ENCODE data around the gene BAIAP3.
"Not testable (repeated sequence)": the region's sequence is repeated elsewhere in the genome, so short reads cannot be mapped to it uniquely, and the experiment has no call there.

The BAIAP3 gene

DNA sequence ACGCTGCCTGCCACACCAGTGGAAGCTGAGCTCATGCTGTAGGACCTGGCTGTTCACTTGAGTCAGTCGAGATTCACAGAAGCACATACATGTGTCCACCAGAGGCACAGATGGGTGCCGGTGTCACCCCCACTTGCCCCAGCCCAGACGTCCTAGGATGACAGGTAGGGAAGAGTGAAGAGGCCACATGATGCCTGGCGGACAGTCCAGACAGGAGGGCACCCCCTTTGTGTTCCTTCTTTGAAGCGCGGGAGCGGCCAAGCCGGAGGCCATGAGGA, 15.2 kb upstream of the BAIAP3 start:
- DNase-seq (ENCODE audit: low read depth in 2 of 2): no peak

DNA sequence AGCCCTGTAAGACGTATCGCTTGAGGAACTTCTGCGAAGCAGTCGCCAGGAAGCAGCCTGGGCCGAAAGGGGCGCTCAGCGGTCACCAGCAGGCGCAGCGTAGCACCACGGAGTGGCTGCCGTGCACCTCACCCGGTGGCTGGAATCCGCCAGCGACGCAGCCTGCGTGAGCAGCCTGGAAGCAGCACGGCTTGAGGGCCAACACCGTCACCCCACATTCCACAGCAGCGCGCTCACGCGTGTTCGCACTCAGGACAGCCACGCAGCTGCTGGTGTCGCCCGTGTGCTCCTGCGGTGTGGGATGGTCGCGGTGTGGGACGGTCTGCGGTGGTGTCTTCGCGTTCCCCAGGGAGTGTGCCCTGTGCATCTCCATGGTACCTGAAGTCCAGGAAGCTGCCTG, 14.4 kb upstream of the BAIAP3 start:
- DNase-seq (ENCODE audit: low read depth in 2 of 2): no peak

DNA sequence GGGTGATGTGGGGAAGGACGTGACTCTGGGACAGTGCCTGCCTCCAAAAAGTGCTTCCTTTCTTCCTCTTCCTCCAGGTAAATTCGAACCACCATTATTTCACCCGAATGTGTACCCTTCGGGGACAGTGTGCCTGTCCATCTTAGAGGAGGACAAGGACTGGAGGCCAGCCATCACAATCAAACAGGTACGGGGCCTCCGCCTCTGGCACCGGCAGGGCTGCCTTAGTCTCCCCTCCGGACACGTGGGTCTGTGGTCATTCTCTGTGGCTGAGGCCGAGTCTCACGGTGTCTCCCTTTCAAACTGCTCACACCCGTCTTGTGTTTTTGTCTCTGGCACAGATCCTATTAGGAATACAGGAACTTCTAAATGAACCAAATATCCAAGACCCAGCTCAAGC, 13.3 kb upstream of the BAIAP3 start:
- no peak for DNase-seq (ENCODE audit: low read depth in 2 of 2)

DNA sequence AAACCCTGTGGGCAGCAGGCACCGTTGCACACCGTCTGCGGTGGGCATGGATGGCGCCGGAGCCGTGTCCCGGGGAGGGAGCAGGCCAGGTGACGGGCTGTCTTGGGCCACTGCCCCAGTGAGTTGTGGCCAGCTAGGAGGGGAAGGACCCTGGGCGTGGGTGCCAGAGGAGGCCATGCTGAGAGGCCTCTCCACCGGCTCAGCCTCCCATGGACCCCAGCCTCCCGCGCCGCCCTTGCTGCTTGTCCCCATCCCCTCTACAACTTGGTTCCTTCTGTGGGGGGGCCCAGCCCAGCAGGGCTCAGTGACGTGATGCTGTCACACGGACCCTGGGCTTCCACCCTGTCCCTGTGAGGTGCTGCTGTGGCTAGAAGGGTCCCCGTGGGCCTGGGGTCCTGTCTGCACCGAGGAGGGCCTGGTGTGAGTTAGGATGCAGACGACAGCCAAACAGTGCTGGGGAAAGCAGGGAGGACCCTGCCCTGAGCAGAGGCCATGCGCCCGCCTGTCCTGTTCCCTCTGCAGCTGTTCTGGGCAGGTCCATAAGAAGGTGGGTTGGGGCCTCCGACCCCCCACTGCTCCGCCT, 12.7 kb upstream of the BAIAP3 start:
- DNase-seq (ENCODE audit: low read depth in 2 of 2): no peak

DNA sequence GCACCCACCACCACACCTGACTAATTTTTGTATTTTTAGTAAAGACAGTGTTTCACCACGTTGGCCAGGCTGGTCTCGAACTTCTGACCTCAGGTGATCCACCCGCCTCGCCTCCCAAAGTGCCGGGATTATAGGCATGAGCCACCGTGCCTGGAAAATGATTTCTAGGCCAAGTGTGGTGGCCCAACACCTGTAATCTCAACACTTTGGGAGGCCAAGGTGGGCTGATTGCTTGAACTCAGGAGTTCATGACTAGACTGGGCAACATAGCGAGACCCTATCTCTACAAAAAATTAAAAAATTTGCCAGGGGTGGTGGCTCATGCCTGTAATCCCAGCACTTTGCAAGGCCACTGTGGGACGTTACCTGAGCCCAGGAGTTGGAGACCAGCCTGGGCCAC, 11.0 kb upstream of the BAIAP3 start:
- DNase-seq (ENCODE audit: low read depth in 2 of 2): no peak

DNA sequence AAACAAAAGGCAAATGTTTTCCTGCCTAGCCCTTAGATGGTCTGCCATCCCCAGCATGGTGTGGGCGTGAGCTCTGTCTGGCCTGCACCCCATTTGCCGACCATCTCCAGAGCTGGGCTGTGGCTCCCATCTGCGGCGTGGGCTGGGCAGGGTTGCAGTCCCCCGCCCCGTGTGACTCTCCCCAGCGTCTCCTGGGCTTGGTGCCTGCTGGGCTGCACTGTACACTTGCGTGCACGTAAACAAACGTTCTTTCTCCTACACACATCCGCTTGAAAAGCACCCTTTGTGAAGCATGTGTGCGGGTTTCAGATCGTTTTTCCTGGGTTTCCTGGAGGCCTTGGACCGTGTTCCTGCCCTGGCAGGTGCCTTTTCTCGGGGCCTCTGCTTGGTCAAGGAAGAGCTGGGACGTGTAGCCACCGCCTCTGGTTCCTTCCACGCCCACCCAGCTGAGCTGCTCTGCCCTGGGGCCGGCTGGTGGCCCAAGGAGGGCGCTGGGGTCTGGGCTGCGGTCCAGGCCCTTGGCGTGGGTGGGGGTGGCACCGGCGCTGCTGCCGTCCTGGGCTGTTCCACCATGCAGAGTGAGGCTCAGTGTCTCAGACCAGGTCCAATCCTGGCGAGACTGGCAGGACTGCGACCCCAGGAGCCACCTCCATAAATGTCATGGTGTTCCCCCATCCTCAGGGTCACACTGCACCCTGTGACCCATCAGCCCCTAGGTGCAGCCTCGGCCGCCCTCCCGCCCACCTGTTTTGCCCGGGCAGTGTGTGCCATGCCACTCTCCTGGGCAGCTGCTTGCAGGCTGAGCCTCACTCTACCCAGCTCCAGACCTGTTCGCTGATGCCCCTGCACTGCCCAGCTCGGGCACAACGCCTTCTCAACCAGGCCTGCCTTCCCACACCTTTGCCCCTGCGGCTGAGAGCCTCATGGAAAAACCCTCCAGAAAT, 9.9 kb upstream of the BAIAP3 start:
- no peak for DNase-seq (ENCODE audit: low read depth in 2 of 2)

DNA sequence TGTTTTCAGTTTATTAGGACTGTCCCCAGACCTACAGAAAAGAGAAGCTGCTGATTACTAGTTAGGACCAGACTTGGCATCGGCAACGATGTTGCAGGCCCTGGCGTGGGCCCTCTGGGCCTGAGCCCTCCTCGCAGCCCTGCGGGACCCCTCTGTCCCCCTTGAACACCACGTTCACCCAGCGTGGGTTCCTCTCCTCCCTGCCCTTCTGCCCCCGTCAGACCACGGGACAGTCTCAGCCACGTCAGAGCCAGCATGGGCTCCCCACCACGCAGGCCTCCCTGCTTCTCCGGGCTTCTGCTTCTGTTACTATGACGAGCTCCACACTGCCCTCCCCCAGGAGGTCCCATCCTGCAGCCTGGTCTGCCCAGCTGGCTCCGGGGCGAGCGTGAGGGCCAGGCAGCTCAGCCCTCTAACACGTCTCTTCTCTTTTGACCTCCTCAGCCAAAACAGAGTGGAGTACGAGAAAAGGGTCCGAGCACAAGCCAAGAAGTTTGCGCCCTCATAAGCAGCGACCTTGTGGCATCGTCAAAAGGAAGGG, 9.1 kb upstream of the BAIAP3 start:
- DNase-seq (ENCODE audit: low read depth in 2 of 2): no peak

DNA sequence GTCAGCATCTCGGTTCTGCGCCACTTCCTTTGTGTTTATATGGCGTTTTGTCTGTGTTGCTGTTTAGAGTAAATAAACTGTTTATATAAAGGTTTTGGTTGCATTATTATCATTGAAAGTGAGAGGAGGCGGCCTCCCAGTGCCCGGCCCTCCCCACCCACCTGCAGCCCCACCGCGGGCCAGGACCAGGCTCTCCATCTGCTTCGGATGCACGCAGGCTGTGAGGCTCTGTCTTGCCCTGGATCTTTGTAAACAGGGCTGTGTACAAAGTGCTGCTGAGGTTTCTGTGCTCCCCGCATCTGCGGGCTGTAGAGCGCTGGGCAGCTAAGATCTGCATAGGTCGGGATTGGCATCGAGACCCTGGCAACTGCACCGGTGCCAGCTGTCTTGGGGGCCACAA, 8.2 kb upstream of the BAIAP3 start:
- DNase-seq (ENCODE audit: low read depth in 2 of 2): no peak

DNA sequence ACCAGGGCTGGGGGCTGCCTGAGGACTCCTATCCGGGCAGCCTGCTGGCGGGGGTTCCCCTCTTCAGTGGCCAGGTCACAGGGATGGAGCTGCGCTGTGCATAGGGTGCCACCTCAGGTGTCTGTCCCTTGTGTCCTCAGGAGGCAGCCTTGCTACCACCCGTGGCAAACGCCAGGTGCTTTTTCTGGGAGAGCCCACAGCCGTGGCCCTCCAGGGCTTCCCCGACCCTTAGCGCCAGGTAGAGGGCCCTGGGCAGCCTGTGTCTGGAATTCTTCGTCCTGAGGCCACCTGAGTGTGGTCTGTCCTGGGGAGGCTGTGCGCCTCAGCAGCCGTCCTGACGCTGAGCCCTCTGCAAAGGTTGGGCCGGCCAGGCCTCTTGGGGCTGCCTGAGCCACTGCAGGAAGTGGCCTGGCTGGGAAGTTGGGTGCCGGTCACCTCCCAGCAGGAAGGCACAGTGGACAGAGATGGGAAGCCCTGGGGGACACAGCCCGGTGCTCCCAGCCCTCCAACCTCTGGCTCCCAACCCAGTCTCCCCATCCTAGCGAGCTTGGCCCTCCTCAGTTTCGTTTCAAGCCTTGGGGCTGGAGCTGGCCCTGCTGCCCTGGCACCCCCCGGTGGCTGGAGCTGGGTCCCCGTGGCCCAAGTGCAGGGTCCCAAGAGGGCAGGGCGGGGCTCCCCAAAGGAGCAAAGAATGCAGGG, 7.6 kb upstream of the BAIAP3 start:
- no peak for DNase-seq (ENCODE audit: low read depth in 2 of 2)

DNA sequence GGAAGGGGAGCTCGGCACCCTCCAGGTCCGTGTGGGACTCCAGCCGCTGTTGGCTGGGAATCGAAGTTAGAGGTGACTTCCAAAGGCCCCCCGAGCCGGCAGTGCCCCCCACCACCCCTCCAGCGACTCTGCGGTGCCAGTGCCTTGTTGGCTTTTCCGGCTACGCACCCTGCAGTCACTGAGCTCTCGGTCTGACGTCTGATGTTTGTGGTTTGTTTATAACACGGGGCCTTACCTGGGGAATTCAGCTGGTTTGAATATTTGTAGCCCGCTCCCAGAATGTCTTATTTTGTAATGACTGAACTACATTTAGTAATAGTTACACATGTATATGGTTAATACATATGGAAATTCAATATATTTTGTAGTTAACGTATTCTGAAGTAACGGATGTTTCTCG, 7.1 kb upstream of the BAIAP3 start:
- no peak for DNase-seq (ENCODE audit: low read depth in 2 of 2)

DNA sequence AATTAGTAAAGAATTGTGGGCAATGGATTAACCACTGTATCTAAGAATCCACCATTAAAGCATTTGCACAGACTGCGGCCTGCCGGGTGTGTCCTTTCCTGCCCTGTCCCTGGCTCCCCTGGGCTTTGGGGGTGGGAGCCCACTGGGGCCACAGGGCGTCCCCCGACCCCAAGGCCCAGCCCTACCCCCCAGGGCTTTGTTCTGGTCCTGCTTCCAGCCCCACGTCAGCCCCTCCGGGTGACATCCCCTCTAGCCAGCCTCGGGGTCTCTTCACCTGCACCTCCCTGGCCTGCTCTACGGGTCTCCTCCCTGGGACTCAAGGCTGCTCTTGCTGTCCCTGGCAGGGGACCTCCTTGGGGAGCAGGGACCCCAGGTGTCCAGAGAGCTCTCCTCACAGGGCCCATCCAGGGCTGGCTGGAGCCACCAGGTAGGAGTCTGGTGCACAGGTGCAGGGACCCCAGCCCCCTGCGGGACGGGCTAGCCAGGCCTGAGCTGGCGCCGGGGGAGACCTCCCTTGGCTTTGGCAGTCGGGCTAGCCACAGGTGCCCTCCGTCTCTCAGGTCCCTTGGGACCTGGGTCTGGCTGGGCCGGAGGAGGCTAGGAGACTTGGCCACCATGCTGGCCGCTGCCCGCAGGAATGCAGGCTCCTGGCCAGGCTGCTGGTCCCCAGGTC, 6.4 kb upstream of the BAIAP3 start:
- DNase-seq (ENCODE audit: low read depth in 2 of 2): no peak

DNA sequence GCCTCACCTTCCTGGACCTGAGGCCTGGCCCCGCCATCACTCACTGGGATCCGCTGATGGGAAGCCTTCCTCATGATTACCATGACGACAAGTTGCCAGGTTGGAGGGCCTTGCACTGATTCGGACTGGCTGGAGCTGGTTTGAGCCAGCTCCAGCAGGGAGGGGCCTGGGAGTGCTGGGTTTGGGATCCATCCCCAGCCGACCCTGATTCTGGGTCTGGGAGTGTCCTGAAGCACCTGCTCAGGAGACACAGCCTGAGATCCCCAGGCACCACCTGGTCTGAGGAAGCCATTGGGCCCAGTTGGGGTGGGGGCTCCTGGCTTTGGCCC, 5.9 kb upstream of the BAIAP3 start:
- DNase-seq (ENCODE audit: low read depth in 2 of 2): no peak

DNA sequence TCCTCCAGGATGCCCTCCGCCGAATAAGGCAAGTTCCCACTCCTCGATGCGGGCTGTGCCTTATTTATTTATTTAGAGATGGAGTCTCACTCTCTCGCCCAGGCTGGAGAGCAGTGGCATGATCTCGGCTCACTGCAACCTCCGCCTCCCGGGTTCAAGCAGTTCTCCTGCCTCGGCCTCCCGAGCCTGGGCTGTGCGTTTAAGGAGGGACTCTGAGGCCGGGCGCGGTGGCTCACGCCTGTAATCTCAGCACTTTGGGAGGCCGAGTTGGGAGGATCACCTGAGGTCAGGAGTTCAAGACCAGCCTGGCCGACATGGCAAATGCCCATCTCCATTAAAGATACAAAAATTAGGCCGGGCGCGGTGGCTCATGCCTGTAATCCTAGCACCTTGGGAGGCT, 5.3 kb upstream of the BAIAP3 start:
- not testable (repeated sequence) for DNase-seq (ENCODE audit: low read depth in 2 of 2)

DNA sequence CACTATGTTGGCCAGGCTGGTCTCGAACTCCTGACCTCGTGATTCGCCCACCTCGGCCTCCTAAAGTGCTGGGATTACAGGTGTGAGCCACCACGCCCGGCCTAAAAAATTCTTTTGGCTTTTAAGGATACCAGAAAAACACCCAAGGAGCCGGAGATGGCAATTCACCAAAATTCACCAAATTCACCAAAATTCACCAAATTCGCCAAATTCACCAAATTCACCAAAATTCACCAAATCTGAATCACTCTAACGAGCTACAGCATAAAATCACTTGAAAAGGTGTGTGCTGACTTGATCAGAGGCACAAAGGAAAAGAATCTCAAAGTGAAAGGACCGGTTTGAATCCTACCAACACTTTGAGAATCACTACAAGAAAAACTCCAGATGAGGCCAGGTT, 4.5 kb upstream of the BAIAP3 start:
- DNase-seq (ENCODE audit: low read depth in 2 of 2): not testable (repeated sequence)

DNA sequence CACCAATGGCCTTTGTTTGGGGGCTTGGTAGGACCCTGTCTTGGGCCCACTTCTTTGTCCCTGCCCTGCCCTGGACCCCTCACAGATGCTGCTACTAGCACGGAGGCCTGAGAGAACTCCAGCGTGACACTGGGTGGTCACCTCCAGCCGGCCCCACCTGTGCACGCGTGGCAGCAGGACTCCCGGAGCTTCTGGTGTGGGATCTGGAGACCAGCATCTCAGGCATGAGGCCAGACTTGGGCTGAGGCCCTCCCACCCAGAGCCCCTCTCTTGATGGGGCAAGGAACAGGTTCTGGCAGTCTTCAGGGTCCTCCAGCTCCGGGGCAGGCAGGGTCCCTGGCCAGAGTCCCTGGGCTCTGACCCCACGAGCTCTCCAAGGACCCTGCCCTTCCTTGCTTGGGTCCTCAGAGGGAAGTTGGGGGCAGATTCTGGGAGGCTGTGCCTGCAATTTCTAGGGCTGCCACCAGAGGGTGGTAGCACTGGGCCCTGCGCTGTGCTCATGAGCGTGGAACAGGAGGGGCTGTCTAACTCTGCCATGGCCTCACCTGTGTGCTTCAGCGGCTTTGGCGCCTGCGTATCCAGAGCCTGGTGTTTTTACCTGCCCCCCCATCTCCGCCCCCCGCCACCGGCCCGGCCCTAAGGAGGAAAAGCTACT, 3.1 kb upstream of the BAIAP3 start:
- no peak for DNase-seq (ENCODE audit: low read depth in 2 of 2)

DNA sequence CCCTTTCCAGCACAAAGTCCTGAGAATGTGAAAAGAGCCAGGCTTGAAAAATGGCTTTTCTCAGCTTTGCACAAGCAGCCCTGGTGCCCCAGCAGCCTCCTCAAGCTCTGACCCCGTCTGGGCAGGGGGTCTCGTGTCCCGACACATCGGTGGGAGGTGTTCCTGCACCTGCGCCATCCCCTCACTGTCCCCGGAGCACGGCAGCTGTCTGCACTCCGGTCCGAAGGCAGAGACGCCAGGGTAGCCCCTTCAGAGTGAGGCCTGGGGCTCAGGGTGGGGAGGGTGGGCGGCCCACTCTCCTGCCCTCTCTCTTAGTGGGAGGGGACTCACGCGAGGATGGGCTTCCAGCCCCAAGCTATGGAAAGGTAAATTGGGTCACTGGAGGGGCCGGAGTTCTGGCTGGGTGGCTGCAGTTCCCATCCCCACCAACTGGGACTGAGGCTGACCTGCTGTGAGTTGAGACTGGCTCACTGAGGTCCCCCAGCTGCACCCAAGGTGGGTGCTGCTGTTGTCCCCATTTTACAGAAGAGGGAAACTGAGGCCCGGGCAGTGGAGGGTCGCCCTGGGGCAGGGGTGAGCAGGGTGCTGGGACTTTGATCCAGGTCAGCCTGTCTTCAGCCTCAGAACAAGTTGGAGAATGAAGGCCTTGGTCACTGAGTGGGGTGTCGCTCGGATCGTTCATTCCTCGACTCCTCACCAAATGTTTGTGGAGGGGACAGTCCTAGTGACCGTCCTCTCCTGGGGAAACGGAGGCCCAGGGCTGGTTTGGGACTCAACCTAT, 2.3 kb upstream of the BAIAP3 start:
- DNase-seq (ENCODE audit: low read depth in 2 of 2): no peak

DNA sequence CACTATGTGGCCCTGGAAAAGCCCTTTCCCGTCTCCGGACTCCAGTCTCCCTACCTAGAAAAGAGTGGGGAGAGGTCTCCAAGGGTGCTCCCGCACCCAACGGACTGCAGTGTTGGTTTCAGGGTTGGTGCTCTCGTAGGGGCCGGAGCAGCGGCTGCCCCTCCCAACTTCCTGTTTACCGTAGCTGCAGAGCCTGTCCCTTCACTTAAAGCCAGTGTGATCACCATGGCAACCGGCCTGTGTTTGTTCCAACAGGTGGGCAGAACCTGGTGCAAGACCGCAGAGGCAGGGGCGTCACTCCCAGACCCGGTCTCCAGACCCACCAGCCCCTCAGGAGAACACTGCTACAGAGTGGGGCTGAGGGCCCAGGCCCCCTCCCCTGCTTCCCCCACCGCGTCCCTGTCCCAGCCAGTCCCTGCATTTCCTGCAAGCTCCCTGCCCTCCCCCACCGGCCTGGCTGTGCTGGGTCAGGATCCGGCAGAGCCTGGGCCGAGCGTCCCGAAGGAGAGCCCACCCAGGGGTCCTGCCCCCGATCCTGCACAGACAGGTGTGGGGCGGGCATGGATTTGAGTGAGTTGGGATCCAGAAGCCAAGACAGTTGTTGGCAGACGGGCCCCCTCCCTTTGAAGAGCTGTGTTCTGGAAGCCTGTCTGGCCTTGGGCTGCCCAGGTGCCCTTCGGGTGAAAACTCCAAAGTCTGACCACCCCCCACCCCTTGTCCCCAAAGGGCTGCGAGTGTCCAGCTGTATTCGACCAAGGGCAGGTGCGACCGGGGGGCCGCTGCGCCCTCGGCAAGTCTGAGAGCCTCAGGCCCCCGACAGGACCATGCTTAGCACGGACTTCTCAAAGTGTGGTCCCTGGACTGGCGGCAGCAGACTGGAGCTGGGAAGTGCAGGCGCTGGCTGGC, 1.5 kb upstream of the BAIAP3 start:
- DNase-seq (ENCODE audit: low read depth in 2 of 2): peak in 1 of 2 donors; percentile 36

DNA sequence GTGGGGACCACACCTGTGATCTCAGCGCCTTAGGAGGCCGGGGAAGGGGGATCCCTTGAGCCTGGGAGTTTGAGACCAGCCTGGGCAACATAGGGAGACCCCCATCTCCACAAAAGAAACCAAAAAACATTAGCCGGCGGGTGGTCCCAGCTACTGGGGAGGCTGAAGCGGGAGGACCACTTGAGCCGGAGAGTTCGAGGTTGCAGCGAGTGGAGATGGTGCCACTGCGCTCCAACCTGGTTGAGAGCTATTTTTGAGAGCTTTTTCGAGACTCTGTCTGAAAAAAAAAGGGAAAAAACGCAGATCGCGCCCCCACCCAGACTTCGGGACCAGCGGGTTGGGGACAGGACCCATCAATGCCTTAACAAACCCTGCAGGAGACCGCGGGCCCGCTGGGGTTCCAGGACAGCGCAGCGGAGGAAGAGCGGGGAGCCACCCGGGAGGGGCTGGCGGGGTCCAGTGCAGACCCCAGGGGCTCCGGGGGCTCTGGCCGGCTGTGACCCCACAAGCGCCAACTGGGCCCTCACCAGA, 762 bp upstream of the BAIAP3 start:
- DNase-seq (ENCODE audit: low read depth in 2 of 2): no peak

DNA sequence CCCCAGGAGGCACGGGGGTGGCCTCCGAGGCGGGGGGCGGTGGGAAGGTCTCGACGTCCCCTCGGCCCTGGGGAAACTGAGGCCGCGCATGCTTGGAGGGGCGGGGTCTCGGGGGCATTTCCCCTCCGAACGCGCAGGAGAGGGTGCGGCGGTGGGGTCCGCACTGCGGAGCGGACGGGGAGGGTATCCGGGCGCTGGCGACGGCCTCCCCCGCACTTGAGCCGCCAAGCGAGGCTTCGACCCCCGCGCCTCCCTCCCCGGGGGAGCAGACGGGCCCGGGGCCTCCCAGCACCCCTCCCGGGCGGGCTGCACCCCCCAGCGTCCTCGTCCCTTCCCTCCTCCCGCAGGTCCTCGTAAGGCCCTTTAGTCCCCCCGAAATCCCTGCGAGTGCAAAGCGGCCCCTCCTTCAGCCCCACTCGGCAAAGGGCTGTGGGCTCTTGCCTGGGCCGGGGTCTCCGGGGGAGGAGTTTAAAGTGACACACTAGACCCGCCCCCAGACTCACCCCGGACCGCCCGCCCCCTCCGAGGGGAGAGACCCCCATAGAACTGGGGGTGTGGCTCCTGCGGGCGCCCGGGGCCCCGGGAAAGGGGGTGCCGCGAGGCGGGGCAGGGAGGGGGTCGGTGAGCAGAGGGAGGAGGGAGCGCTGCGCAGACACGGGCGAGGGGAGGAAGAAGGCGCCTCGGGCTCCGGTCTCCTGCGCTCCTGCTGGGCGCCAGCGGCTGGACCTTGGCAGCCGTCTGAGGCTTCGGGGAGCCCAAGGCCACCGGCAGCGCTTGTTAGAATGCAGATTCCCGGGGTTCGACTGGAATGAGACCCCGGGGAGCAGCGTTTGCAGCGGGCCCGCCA, 632 bp downstream of the BAIAP3 start:
- no peak for DNase-seq (ENCODE audit: low read depth in 2 of 2)

Data from stimulated activated CD8-positive, alpha-beta memory T cell treated with anti-CD3 and anti-CD28 coated beads, Interleukin-2, amount 100 ng/mL, for 1 hour (primary cell).